ENCODE data around the gene DENND1C. TPM values are rescaled to one million over a fixed set of nuclear protein-coding genes. Genes with fewer than 3 reads are reported as not detected.

The DENND1C gene
- polyA plus RNA-seq, 3 donors, result 11.2 to 60.2 (median 20.5) TPM

DNA sequence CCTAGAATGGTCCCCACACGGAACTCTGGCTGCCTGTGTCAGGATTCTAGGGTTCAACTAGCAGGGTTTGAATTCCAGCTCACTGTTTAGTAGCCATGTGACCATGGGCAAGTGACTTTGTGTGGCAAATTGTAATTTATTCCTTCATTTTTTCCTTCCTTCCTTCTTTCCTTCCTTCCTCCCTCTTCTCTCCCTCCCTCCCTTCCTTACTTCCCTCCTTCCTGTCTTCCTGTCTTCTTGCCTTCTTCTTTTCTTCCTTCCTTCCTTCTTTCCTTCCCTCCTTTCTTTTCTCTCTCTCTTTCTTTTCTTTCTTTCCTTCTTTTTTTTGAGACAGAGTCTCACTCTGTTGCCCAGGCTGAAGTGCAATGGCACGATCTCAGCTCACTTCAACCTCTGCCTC lies 8.5 kb upstream of the DENND1C start:
- 25% methylated on average over 1 of the region's 2 CpGs for WGBS (ENCODE audit: insufficient coverage)
- Histone ChIP-seq H3K9ac (ENCODE audit: insufficient read depth, low read length, poor library complexity, severe bottlenecking) (no peak overlapping the region), H3K4me2 (replicated peaks; ENCODE audit: extremely low read depth, low read length, poor library complexity, severe bottlenecking) (no peak overlapping the region), H3K4me3 (replicated peaks in 1 of 3; ENCODE audit: low read depth in 2 of 3, low read length in 3 of 3) (no peak overlapping the region), H3K36me3 (replicated peaks in 1 of 2; ENCODE audit: control insufficient read depth in 1 of 2, insufficient read depth in 2 of 2, low read length in 2 of 2) (no peaks in the 10 kb centered on the region), H3K27ac (ENCODE audit: low read depth in 1 of 2, low read length in 2 of 2) (no peak overlapping the region), H4K20me1 (ENCODE audit: insufficient read depth, low read length) (no peaks in the 10 kb centered on the region), H3K27me3 (ENCODE audit: control insufficient read depth in 2 of 2, insufficient read depth in 2 of 2, low read length in 2 of 2) (no peaks in the 10 kb centered on the region), H3K4me1 (ENCODE audit: control insufficient read depth in 1 of 2, insufficient read depth in 2 of 2, low read length in 2 of 2) (no peaks in the 10 kb centered on the region), H2AFZ (ENCODE audit: insufficient read depth, low read depth, low read length, poor library complexity, severe bottlenecking) (no peak overlapping the region), H3K9me3 (replicated peaks in 1 of 2; ENCODE audit: control insufficient read depth in 1 of 2, insufficient read depth in 1 of 2, low read length in 2 of 2) (peaks cover 10 to 11% of the 10 kb centered on the region in 2 donors), H3K79me2 (ENCODE audit: insufficient read depth, low read length) (no peaks in the 10 kb centered on the region)
- H3K27me3 Mint-ChIP-seq (ENCODE audit: low read depth in 3 of 3), result peaks cover 4 to 9% (median 9%) of the 10 kb centered on the region in 3 donors
- H3K9me3 Mint-ChIP-seq, result peaks cover 9 to 17% (median 10%) of the 10 kb centered on the region in 7 donors
- H3K4me3 Mint-ChIP-seq, result no peak overlapping the region
- H3K4me1 Mint-ChIP-seq, result peaks cover 8% of the 10 kb centered on the region
- TF ChIP-seq, protein P1, sequence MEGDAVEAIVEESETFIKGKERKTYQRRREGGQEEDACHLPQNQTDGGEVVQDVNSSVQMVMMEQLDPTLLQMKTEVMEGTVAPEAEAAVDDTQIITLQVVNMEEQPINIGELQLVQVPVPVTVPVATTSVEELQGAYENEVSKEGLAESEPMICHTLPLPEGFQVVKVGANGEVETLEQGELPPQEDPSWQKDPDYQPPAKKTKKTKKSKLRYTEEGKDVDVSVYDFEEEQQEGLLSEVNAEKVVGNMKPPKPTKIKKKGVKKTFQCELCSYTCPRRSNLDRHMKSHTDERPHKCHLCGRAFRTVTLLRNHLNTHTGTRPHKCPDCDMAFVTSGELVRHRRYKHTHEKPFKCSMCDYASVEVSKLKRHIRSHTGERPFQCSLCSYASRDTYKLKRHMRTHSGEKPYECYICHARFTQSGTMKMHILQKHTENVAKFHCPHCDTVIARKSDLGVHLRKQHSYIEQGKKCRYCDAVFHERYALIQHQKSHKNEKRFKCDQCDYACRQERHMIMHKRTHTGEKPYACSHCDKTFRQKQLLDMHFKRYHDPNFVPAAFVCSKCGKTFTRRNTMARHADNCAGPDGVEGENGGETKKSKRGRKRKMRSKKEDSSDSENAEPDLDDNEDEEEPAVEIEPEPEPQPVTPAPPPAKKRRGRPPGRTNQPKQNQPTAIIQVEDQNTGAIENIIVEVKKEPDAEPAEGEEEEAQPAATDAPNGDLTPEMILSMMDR (IDR thresholded peaks at IDR 0.05), result no peak
- intact Hi-C loops (cut with micrococcal nuclease), result no loop called here
- H3K36me3 Mint-ChIP-seq, result peaks cover 0 to 3% of the 10 kb centered on the region in 2 donors
- no peak for DNase-seq
- H3K27ac Mint-ChIP-seq, result peak overlapping the region in 1 of 7 donors; percentile 40

DNA sequence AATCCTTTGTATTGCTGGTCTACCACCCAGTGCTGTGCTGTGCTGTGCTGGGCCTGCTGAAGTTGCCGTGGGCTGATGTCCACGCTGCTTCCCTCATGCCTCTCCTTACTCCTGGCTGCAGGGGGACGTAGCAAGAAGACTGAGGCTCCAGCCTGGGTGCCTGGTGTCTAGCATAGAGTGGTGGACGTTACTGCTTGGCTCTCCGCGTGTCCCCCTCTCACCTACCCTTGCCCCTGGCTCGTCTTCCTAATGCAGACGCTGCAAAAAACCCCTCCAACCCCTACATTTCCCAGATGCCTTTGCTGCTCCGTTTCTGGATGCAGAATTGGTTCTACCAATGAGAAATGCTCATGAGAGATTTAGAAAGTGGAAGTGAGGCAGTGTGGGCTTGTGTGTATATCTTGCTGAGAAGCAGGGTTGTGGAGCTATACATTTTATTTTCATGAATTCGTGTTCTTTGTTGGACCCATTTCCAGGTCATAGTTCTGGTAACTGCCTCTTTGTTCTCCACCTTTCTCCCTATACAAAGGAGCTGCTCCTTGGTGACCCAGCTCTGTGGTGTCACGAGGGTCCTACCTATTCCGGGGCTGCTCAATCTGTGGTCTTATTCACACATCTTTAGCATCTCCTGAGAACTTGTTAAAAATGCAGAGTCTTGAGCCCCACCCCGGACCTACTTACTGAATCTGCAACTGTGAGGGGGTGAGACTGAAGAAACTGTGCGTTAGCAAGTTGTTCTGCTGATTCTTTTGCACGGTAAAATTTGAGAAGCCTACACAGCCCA lies 7.9 kb upstream of the DENND1C start:
- peak overlapping the region in 1 of 2 donors; percentile 39 for H3K4me3 Mint-ChIP-seq
- no peak overlapping the region for H3K27ac ChIP-seq (ENCODE audit: low read depth in 1 of 2, low read length in 2 of 2)
- H3K9me3 Mint-ChIP-seq, result peaks cover 9 to 17% (median 10%) of the 10 kb centered on the region in 7 donors
- H3K4me1 Mint-ChIP-seq, result peaks cover 8% of the 10 kb centered on the region
- no peak overlapping the region for H3K9ac ChIP-seq (ENCODE audit: insufficient read depth, low read length, poor library complexity, severe bottlenecking)
- WGBS (ENCODE audit: insufficient coverage), result 47% methylated on average over 3 of the region's 15 CpGs
- H3K27me3 Mint-ChIP-seq (ENCODE audit: low read depth in 3 of 3), result peaks cover 4 to 9% (median 7%) of the 10 kb centered on the region in 3 donors
- H2AFZ ChIP-seq (ENCODE audit: insufficient read depth, low read depth, low read length, poor library complexity, severe bottlenecking), result peak overlapping the region; percentile 2
- intact Hi-C loops (cut with micrococcal nuclease), result no loop called here
- H3K27me3 ChIP-seq (ENCODE audit: control insufficient read depth in 2 of 2, insufficient read depth in 2 of 2, low read length in 2 of 2), result no peaks in the 10 kb centered on the region
- no peak overlapping the region for H3K4me3 ChIP-seq (replicated peaks in 1 of 3; ENCODE audit: low read depth in 2 of 3, low read length in 3 of 3)
- H4K20me1 ChIP-seq (ENCODE audit: insufficient read depth, low read length), result no peaks in the 10 kb centered on the region
- H3K4me1 ChIP-seq (ENCODE audit: control insufficient read depth in 1 of 2, insufficient read depth in 2 of 2, low read length in 2 of 2), result no peaks in the 10 kb centered on the region
- no peak overlapping the region for H3K4me2 ChIP-seq (replicated peaks; ENCODE audit: extremely low read depth, low read length, poor library complexity, severe bottlenecking)
- peaks cover 10 to 11% of the 10 kb centered on the region in 2 donors for H3K9me3 ChIP-seq (replicated peaks in 1 of 2; ENCODE audit: control insufficient read depth in 1 of 2, insufficient read depth in 1 of 2, low read length in 2 of 2)
- peak overlapping the region in 2 of 7 donors; percentile 21 to 23 for H3K27ac Mint-ChIP-seq
- TF ChIP-seq, protein P1 (IDR thresholded peaks at IDR 0.05), result no peak
- H3K79me2 ChIP-seq (ENCODE audit: insufficient read depth, low read length), result no peaks in the 10 kb centered on the region
- DNase-seq, result no peak
- no peaks in the 10 kb centered on the region for H3K36me3 ChIP-seq (replicated peaks in 1 of 2; ENCODE audit: control insufficient read depth in 1 of 2, insufficient read depth in 2 of 2, low read length in 2 of 2)
- peaks cover 0 to 3% of the 10 kb centered on the region in 2 donors for H3K36me3 Mint-ChIP-seq

All from CD14-positive monocyte (primary cell).